HepG2 (cell line): ENCODE data around the gene SNAI1. TPM values are rescaled to one million over a fixed set of nuclear protein-coding genes. Genes with fewer than 3 reads are reported as not detected.

Source experiments
- ATF4 ChIP-seq, 2 experiments: fragments of 450-650 bp in 1 of 2; sonication (generic) in 1 of 2; formaldehyde crosslinking; IDR thresholded peaks; 2 replicates each; pipeline versions ENCODE4 v1.5.0 to v1.8.0; 2020 to 2022; ENCODE audit warnings: mild to moderate bottlenecking in 1 of 2, missing genetic modification reagents in 1 of 2
- DPF2 ChIP-seq: sonication (generic); formaldehyde crosslinking; IDR thresholded peaks from 2 replicates; pipeline ENCODE4 v1.4.0; 2020; ENCODE audit warnings: mild to moderate bottlenecking, low read depth, missing genetic modification reagents, borderline replicate concordance
- GFI1 ChIP-seq: sonication (generic); formaldehyde crosslinking; IDR thresholded peaks from 2 replicates; pipeline ENCODE4 v1.5.0; 2020; ENCODE audit warnings: missing genetic modification reagents, mild to moderate bottlenecking, borderline replicate concordance
- GPN1 ChIP-seq: sonication (generic); formaldehyde crosslinking; IDR thresholded peaks from 2 replicates; pipeline ENCODE4 v1.5.1; 2020; ENCODE audit warnings: missing genetic modification reagents, borderline replicate concordance
- GTF2F1 ChIP-seq: fragments of 150-350 bp; IDR thresholded peaks from 2 replicates; pipeline ENCODE4 v1.6.1; 2014; ENCODE audit warnings: low read length
- KLF13 ChIP-seq: sonication (generic); formaldehyde crosslinking; IDR thresholded peaks from 2 replicates; pipeline ENCODE4 v1.4.0; 2020; ENCODE audit warnings: mild to moderate bottlenecking, missing genetic modification reagents
- SIN3B ChIP-seq: fragments of 150-350 bp; IDR thresholded peaks from 2 replicates; pipeline ENCODE4 v1.6.1; 2014; ENCODE audit warnings: low read length
- SP5 ChIP-seq: IDR thresholded peaks from 2 replicates; pipeline ENCODE4 v1.6.1; 2016; ENCODE audit warnings: low read depth, borderline replicate concordance
- SRSF1 ChIP-seq: fragments of 200-400 bp; formaldehyde crosslinking; optimal IDR thresholded peaks from 2 replicates; pipeline ENCODE3; 2017; ENCODE audit warnings: mild to moderate bottlenecking, low read depth, low read length, moderate library complexity
- TOPORS ChIP-seq: sonication (generic); formaldehyde crosslinking; IDR thresholded peaks from 2 replicates; pipeline ENCODE4 v1.8.0; 2023; ENCODE audit warnings: mild to moderate bottlenecking, missing genetic modification reagents
- ZKSCAN1 ChIP-seq: fragments of 150-350 bp; IDR thresholded peaks from 2 replicates; pipeline ENCODE4 v1.6.1; 2014; ENCODE audit warnings: low read length
- ZNF12 ChIP-seq: sonication (generic); formaldehyde crosslinking; IDR thresholded peaks from 2 replicates; pipeline ENCODE4 v1.5.0; 2020; ENCODE audit warnings: missing genetic modification reagents
- ZNF124 ChIP-seq: sonication (generic); formaldehyde crosslinking; IDR thresholded peaks from 2 replicates; pipeline ENCODE4 v1.4.0; 2020; ENCODE audit warnings: missing genetic modification reagents
- ZNF276 ChIP-seq: sonication (generic); formaldehyde crosslinking; IDR thresholded peaks from 2 replicates; pipeline ENCODE4 v1.4.0; 2020; ENCODE audit warnings: mild to moderate bottlenecking, low read depth, missing genetic modification reagents
- ZNF280D ChIP-seq: sonication (generic); formaldehyde crosslinking; IDR thresholded peaks from 2 replicates; pipeline ENCODE4 v1.5.1; 2020; ENCODE audit warnings: mild to moderate bottlenecking, missing genetic modification reagents
- ZNF552 ChIP-seq: sonication (generic); formaldehyde crosslinking; IDR thresholded peaks from 2 replicates; pipeline ENCODE4 v1.9.0; 2022; ENCODE audit warnings: missing genetic modification reagents, mild to moderate bottlenecking, borderline replicate concordance
- ZNF572 ChIP-seq: sonication (generic); formaldehyde crosslinking; IDR thresholded peaks from 2 replicates; pipeline ENCODE4 v1.5.1; 2020; ENCODE audit warnings: mild to moderate bottlenecking, missing genetic modification reagents
- ZNF609 ChIP-seq: sonication (generic); formaldehyde crosslinking; IDR thresholded peaks from 2 replicates; pipeline ENCODE4 v1.4.0; 2020; ENCODE audit warnings: mild to moderate bottlenecking, missing genetic modification reagents, borderline replicate concordance
- polyA plus RNA-seq, 8 experiments: library from polyadenylated mRNA; depleted of rRNA in 3 of 8; stranded (reverse) in 7 of 8; unstranded in 1 of 8; fragments of >200 nt; fragmentation: Illumina TruSeq in 4 of 8; extraction: Trizol in 4 of 8; gene quantifications; 2 replicates each; pipeline versions ENCODE4 v1.2.1 to v1.2.3, GENCODE V29; 2011 to 2016; ENCODE audit warnings: low read depth in 4 of 8, missing spikeins in 1 of 8, mixed read lengths in 1 of 8; ENCODE audit not compliant: insufficient read depth in 1 of 8
- total RNA-seq, 5 experiments: library from RNA; depleted of rRNA; stranded (reverse); fragments of >200 nt; fragmentation: Illumina TruSeq; extraction: Trizol; gene quantifications; 2 replicates each; pipeline ENCODE4 v1.2.3, GENCODE V29; 2016; ENCODE audit warnings: low read depth in 1 of 5

Gene SNAI1
- total and polyA plus RNA-seq, 2 of the 13 experiments (the other 11 are each of a cell fraction or from before 2014, with no cell fraction given): 1.3 to 1.4 TPM

GRCh38 chr20:49936153-49937026 lies 46.4 kb upstream of the SNAI1 start, which contains the start of gene RNF114 (continued):
- no peak for TF ChIP-seq DPF2
- TF ChIP-seq ATF4 (CRISPR knock-in tag; IDR thresholded peaks at IDR 0.05): peak in 1 of 2 experiments; percentile 72; a peak in 2 of 4 replicates
- peak; percentile 43; the same call in 1 of the 2 replicates for TF ChIP-seq KLF13 (CRISPR knock-in tag)
- TF ChIP-seq SRSF1: peak; percentile 96
- 0 out of 2 replicates have a peak, but pooled peaks have one; percentile 34 for TF ChIP-seq ZNF276
- TF ChIP-seq ZNF609 (CRISPR knock-in tag): 0 out of 2 replicates have a peak, but pooled peaks have one; percentile 18
- peak; percentile 92 for TF ChIP-seq ZNF124 (CRISPR knock-in tag)
- peak; percentile 44; the same call in 1 of the 2 replicates for TF ChIP-seq ZNF572 (CRISPR knock-in tag)
- 0 out of 2 replicates have a peak, but pooled peaks have one; percentile 43 for TF ChIP-seq ZNF280D (CRISPR knock-in tag)
- peak; percentile 41 for TF ChIP-seq ZNF12 (CRISPR knock-in tag)
- TF ChIP-seq SIN3B: peak; percentile 83
- TF ChIP-seq ZNF552 (CRISPR knock-in tag): no peak
- TF ChIP-seq SP5 (CRISPR knock-in tag): peak; percentile 66
- 0 out of 2 replicates have a peak, but pooled peaks have one; percentile 43 for TF ChIP-seq GPN1
- TF ChIP-seq GFI1 (CRISPR knock-in tag): peak; percentile 76
- TF ChIP-seq GTF2F1: no peak
- peak; percentile 41; the same call in 1 of the 2 replicates for TF ChIP-seq TOPORS (CRISPR knock-in tag)
- TF ChIP-seq ZKSCAN1: peak; percentile 36; the same call in 1 of the 2 replicates
